Upper lobe of left lung (tissue), 6 donors: ENCODE data around the gene LITAFD. TPM values are rescaled to one million over a fixed set of nuclear protein-coding genes. Genes with fewer than 3 reads are reported as not detected.

Source experiments
- ATAC-seq, 2 donors: fragments of 200-7000 bp; cut with Tn5 transposase; one replicate each; pipeline ENCODE4 v1.9.1; 2022; ENCODE audit warnings: mild to moderate bottlenecking in 2 of 2, moderate library complexity in 2 of 2; ENCODE audit not compliant: low FRiP score in 2 of 2
- DNase-seq, 2 donors: peaks; one replicate each; pipeline ENCODE4 v3.0.0-alpha.2; 2019 to 2020
- H3K27ac ChIP-seq, 4 donors: fragments of 200-600 bp; sonication (generic); one replicate each; pipeline ENCODE4 v1.5.1; 2016 to 2019
- H3K27me3 ChIP-seq, 4 donors: fragments of 200-600 bp; sonication (generic); one replicate each; pipeline ENCODE4 v1.5.1; 2017 to 2019
- H3K36me3 ChIP-seq, 4 donors: fragments of 200-600 bp; sonication (generic); one replicate each; pipeline ENCODE4 v1.5.1; 2016 to 2019
- H3K4me1 ChIP-seq, 4 donors: fragments of 200-600 bp; sonication (generic); one replicate each; pipeline ENCODE4 v1.5.1; 2018 to 2019
- H3K4me3 ChIP-seq, 4 donors: fragments of 200-600 bp; sonication (generic); one replicate each; pipeline ENCODE4 v1.5.1; 2017 to 2019; ENCODE audit warnings: mild to moderate bottlenecking in 2 of 4, moderate library complexity in 1 of 4
- H3K9me3 ChIP-seq, 4 donors: fragments of 200-600 bp; sonication (generic); one replicate each; pipeline ENCODE4 v1.5.1; 2018 to 2019
- EP300 ChIP-seq, 4 donors: sonication (generic); formaldehyde crosslinking; IDR thresholded peaks; one replicate each; pipeline ENCODE4 v1.5.1; 2017; ENCODE audit warnings: antibody characterized with exemption in 4 of 4, control low read depth in 2 of 4
- POLR2A ChIP-seq, 4 donors: fragments of 450-650 bp; IDR thresholded peaks; one replicate each; pipeline ENCODE4 v1.5.1; 2016 to 2017; ENCODE audit warnings: antibody characterized with exemption in 4 of 4, mild to moderate bottlenecking in 2 of 4
- POLR2AphosphoS5 ChIP-seq, 2 donors: sonication (generic); formaldehyde crosslinking; IDR thresholded peaks; one replicate each; pipeline ENCODE4 v1.5.1; 2017; ENCODE audit warnings: antibody characterized with exemption in 2 of 2
- WGBS, 2 donors: methylation state at CpG; one replicate each; pipeline ENCODE4 v1.1.5; 2017 to 2018; 5-methylcytosine and 5-hydroxymethylcytosine counted together
- total RNA-seq, 6 donors: library from RNA; depleted of rRNA in 4 of 6; stranded (reverse); fragments of >200 nt in 4 of 6; gene quantifications; one replicate each; pipeline versions ENCODE4 v1.1.0 to v1.2.1, GENCODE V29; 2016 to 2021
- TF ChIP-seq, protein P1 (sequence below), 6 experiments: fragments of 450-650 bp in 4 of 6; fragments of 200-600 bp in 2 of 6; sonication (generic) in 2 of 6; IDR thresholded peaks; one replicate each; pipeline ENCODE4 v1.5.1; 2016 to 2019; ENCODE audit warnings: antibody characterized with exemption in 6 of 6
- donor health status: DM: no; HTN: no; CAD: no; lungs with moderate emphysema.
- donor health status: DM: no; HTN: yes; CAD: no; lungs with severe emphysema.

The LITAFD gene
- total RNA-seq, 6 donors from 2014 or later: not detected

- H3K4me1 ChIP-seq: peaks cover 62 to 88% (median 76%) of the 10 kb centered on the region in 4 donors
- peaks cover 4 to 17% (median 13%) of the 10 kb centered on the region in 4 donors for H3K36me3 ChIP-seq
- no peak for ATAC-seq
- H3K9me3 ChIP-seq: no peaks in the 10 kb centered on the region
- TF ChIP-seq, protein P1, sequence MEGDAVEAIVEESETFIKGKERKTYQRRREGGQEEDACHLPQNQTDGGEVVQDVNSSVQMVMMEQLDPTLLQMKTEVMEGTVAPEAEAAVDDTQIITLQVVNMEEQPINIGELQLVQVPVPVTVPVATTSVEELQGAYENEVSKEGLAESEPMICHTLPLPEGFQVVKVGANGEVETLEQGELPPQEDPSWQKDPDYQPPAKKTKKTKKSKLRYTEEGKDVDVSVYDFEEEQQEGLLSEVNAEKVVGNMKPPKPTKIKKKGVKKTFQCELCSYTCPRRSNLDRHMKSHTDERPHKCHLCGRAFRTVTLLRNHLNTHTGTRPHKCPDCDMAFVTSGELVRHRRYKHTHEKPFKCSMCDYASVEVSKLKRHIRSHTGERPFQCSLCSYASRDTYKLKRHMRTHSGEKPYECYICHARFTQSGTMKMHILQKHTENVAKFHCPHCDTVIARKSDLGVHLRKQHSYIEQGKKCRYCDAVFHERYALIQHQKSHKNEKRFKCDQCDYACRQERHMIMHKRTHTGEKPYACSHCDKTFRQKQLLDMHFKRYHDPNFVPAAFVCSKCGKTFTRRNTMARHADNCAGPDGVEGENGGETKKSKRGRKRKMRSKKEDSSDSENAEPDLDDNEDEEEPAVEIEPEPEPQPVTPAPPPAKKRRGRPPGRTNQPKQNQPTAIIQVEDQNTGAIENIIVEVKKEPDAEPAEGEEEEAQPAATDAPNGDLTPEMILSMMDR (IDR thresholded peaks at IDR 0.05): no peak
- TF ChIP-seq EP300 (IDR thresholded peaks at IDR 0.05) (peak in 1 of 4 donors; percentile 49), POLR2AphosphoS5 (IDR thresholded peaks at IDR 0.05) (peak; percentile 25 to 37)
- 71 to 72% methylated on average over 14 of the region's 14 CpGs for WGBS, 2 donors
- no peaks in the 10 kb centered on the region for H3K27me3 ChIP-seq
- DNase-seq: no peak
- H3K27ac ChIP-seq: peak overlapping the region; percentile 60 to 97 (median 76)
- H3K4me3 ChIP-seq: no peak overlapping the region
Observed at GRCh38 chr16:8862309-8863130, 19.6 kb upstream of the LITAFD start.

- peaks cover under 1 to 6% (median 3%) of the 10 kb centered on the region in 4 donors for H3K36me3 ChIP-seq
- TF ChIP-seq POLR2A (IDR thresholded peaks at IDR 0.05) (no peak), POLR2AphosphoS5 (IDR thresholded peaks at IDR 0.05) (peak in 1 of 2 donors; percentile 22)
- TF ChIP-seq, protein P1 (IDR thresholded peaks at IDR 0.05): peak in 1 of 6 experiments; percentile 19
- DNase-seq (peak in 1 of 2 donors; percentile 56), ATAC-seq (peak in 1 of 2 donors; percentile 6)
- H3K27ac ChIP-seq: peak overlapping the region; percentile 60 to 97 (median 76)
- WGBS, 2 donors: 48 to 68% methylated on average over 4 to 17 of the region's 17 CpGs
- no peak overlapping the region for H3K4me3 ChIP-seq
- H3K27me3 ChIP-seq: no peaks in the 10 kb centered on the region
- no peaks in the 10 kb centered on the region for H3K9me3 ChIP-seq
- H3K4me1 ChIP-seq: peaks cover 66 to 83% (median 72%) of the 10 kb centered on the region in 4 donors
Observed at GRCh38 chr16:8863594-8864424, 18.3 kb upstream of the LITAFD start.

- DNase-seq (no peak), ATAC-seq (no peak)
- H3K27ac ChIP-seq: peak overlapping the region; percentile 53 to 97 (median 76)
- H3K9me3 ChIP-seq: no peaks in the 10 kb centered on the region
- peaks cover 69 to 85% (median 72%) of the 10 kb centered on the region in 4 donors for H3K4me1 ChIP-seq
- H3K4me3 ChIP-seq: peak overlapping the region in 1 of 4 donors; percentile 15
- peak in 1 of 4 donors; percentile 79 for TF ChIP-seq EP300 (IDR thresholded peaks at IDR 0.05)
- TF ChIP-seq POLR2A (IDR thresholded peaks at IDR 0.05): no peak
- TF ChIP-seq, protein P1 (IDR thresholded peaks at IDR 0.05): no peak
- TF ChIP-seq POLR2AphosphoS5 (IDR thresholded peaks at IDR 0.05): peak in 1 of 2 donors; percentile 40
- H3K27me3 ChIP-seq: no peaks in the 10 kb centered on the region
- WGBS, 2 donors: 49 to 58% methylated on average over 13 of the region's 13 CpGs
- no peaks in the 10 kb centered on the region for H3K36me3 ChIP-seq
Observed at GRCh38 chr16:8864480-8865110, 17.6 kb upstream of the LITAFD start.

- no peaks in the 10 kb centered on the region for H3K36me3 ChIP-seq
- H3K4me3 ChIP-seq: peak overlapping the region in 1 of 4 donors; percentile 15
- no peaks in the 10 kb centered on the region for H3K9me3 ChIP-seq
- no peak for ATAC-seq
- DNase-seq: no peak
- TF ChIP-seq POLR2A (IDR thresholded peaks at IDR 0.05) (no peak), POLR2AphosphoS5 (IDR thresholded peaks at IDR 0.05) (no peak), EP300 (IDR thresholded peaks at IDR 0.05) (no peak)
- TF ChIP-seq, protein P1 (IDR thresholded peaks at IDR 0.05): no peak
- H3K27me3 ChIP-seq: no peaks in the 10 kb centered on the region
- peak overlapping the region; percentile 61 to 97 (median 89) for H3K27ac ChIP-seq
- WGBS, 2 donors: 83 to 85% methylated on average over 14 of the region's 14 CpGs
- peaks cover 63 to 82% (median 71%) of the 10 kb centered on the region in 4 donors for H3K4me1 ChIP-seq
Observed at GRCh38 chr16:8865145-8865882, 16.8 kb upstream of the LITAFD start.
